Gastroesophageal sphincter (tissue), 3 donors: ENCODE measurements around the gene IGF2BP1.

Source experiments
- EP300 ChIP-seq: sonication (generic); formaldehyde crosslinking; IDR thresholded peaks from one replicate; pipeline ENCODE4 v1.6.1; 2017; ENCODE audit warnings: antibody characterized with exemption, mild to moderate bottlenecking
- POLR2A ChIP-seq, 2 donors: fragments of 450-650 bp; IDR thresholded peaks; one replicate each; pipeline ENCODE4 v1.6.1; 2017; ENCODE audit warnings: antibody characterized with exemption in 2 of 2, mild to moderate bottlenecking in 2 of 2, moderate library complexity in 1 of 2
- POLR2AphosphoS5 ChIP-seq: sonication (generic); formaldehyde crosslinking; IDR thresholded peaks from one replicate; pipeline ENCODE4 v1.6.1; 2017; ENCODE audit warnings: antibody characterized with exemption
- TF ChIP-seq, protein P1 (sequence below), 4 experiments: fragments of 200-600 bp in 2 of 4; fragments of 450-650 bp in 2 of 4; sonication (generic) in 1 of 4; IDR thresholded peaks; one replicate each; pipeline ENCODE4 v1.5.1; 2017 to 2019; ENCODE audit warnings: antibody characterized with exemption in 4 of 4, mild to moderate bottlenecking in 2 of 4, moderate library complexity in 2 of 4

- TF ChIP-seq, protein P1, sequence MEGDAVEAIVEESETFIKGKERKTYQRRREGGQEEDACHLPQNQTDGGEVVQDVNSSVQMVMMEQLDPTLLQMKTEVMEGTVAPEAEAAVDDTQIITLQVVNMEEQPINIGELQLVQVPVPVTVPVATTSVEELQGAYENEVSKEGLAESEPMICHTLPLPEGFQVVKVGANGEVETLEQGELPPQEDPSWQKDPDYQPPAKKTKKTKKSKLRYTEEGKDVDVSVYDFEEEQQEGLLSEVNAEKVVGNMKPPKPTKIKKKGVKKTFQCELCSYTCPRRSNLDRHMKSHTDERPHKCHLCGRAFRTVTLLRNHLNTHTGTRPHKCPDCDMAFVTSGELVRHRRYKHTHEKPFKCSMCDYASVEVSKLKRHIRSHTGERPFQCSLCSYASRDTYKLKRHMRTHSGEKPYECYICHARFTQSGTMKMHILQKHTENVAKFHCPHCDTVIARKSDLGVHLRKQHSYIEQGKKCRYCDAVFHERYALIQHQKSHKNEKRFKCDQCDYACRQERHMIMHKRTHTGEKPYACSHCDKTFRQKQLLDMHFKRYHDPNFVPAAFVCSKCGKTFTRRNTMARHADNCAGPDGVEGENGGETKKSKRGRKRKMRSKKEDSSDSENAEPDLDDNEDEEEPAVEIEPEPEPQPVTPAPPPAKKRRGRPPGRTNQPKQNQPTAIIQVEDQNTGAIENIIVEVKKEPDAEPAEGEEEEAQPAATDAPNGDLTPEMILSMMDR (IDR thresholded peaks at IDR 0.05): no peak
- TF ChIP-seq POLR2A (IDR thresholded peaks at IDR 0.05) (no peak), POLR2AphosphoS5 (no peak), EP300 (no peak)
Observed at GRCh38 chr17:49022391-49022941, 25.3 kb downstream of the IGF2BP1 start.
